ENCODE measurements around the gene DHRSX.
"Not testable (repeated sequence)": the region's sequence is repeated elsewhere in the genome, so short reads cannot be mapped to it uniquely, and the experiment has no call there.

Gene DHRSX

DNA sequence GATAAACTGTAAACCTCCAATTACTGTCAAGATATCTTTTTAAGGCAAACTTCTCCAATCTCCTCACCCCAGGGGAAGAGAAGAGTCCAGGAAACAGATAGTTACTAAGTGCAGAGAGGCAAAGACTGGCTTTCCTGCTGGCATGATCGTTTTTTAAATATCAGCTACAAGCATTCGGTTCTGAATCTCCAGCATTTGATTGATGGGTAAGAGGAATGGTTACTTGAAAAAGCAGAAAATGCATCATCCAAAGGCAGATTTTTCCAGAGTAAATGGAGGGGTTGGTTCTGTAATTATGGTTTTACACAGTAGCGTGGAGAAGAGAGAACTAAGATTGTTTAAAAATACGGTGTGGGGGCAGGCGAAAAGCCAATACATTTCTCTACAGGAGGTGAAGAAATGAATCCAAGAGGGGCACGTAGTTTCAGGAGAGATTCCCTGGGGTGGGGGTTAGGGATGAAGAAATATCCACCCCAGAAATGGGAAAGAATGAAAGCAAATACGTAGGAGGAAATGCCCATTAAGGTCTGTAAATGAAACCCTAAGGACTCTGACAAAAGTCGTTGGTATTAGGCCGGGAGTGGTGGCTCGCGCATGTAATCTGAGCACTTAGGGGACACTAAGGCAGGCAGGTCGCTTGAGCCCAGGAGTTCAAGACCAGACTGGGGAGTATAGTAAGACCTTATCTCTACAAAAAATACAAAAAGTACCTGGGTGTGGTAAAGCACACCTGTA is 248.3 kb downstream of the DHRSX start:
- ChIA-PET POLR2A (no interaction called here), CTCF (no interaction called here)
- TF ChIP-seq, protein P1, sequence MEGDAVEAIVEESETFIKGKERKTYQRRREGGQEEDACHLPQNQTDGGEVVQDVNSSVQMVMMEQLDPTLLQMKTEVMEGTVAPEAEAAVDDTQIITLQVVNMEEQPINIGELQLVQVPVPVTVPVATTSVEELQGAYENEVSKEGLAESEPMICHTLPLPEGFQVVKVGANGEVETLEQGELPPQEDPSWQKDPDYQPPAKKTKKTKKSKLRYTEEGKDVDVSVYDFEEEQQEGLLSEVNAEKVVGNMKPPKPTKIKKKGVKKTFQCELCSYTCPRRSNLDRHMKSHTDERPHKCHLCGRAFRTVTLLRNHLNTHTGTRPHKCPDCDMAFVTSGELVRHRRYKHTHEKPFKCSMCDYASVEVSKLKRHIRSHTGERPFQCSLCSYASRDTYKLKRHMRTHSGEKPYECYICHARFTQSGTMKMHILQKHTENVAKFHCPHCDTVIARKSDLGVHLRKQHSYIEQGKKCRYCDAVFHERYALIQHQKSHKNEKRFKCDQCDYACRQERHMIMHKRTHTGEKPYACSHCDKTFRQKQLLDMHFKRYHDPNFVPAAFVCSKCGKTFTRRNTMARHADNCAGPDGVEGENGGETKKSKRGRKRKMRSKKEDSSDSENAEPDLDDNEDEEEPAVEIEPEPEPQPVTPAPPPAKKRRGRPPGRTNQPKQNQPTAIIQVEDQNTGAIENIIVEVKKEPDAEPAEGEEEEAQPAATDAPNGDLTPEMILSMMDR (IDR thresholded peaks at IDR 0.05; ENCODE audit: control extremely low read depth, extremely low read depth, low read depth, missing control alignments): no peak
- no peak for DNase-seq (ENCODE audit: extremely low spot score)

DNA sequence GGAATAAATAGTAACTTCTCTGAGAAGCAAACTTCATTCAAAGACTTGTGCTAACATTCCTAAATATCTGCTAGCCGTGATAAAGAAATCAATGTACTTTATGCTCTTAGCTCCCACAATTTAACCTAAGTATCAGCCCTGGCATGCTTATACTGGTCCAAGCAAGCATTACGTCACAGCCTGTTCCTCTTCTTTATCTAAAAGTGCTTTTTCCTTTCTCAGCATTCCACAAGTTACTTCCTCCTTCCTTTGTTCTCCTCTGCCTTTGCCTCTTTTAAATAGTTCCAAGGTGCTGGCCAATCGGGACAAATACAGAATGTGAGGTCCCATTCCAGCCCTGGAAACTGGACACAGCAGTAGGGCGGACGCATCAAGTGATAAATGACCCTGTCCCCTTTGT is 249.6 kb downstream of the DHRSX start:
- ChIA-PET CTCF (no interaction called here), POLR2A (no interaction called here)
- DNase-seq (ENCODE audit: extremely low spot score): no peak
- TF ChIP-seq, protein P1 (IDR thresholded peaks at IDR 0.05; ENCODE audit: control extremely low read depth, extremely low read depth, low read depth, missing control alignments): no peak

DNA sequence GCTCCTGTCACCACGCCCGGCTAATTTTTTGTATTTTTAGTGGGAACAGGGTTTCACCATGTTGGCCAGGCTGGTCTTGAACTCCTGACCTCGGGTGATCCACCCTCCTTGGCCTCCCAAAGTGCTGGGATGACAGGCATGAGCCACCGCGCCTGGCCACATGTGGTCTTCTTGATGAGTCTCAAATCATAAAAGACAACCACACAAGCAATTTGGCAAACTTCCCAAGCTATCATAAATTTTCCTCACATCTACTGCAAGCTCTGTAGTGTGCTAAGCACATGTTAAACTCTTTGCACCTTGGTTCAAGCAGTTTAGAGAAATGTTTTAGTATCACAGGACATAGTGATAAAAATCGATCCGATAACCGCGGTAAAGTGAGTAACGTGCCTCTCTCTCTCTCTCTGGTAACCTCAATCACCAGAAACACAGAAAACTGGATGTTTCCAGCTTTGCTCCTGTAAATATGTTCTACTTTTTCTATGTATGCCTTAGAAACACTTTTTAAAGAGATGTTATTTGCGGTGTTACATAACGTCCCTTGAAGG is 256.8 kb downstream of the DHRSX start:
- ChIA-PET CTCF (no interaction called here), POLR2A (no interaction called here)
- TF ChIP-seq, protein P1 (IDR thresholded peaks at IDR 0.05; ENCODE audit: control extremely low read depth, extremely low read depth, low read depth, missing control alignments): no peak
- no peak for DNase-seq (ENCODE audit: extremely low spot score)

DNA sequence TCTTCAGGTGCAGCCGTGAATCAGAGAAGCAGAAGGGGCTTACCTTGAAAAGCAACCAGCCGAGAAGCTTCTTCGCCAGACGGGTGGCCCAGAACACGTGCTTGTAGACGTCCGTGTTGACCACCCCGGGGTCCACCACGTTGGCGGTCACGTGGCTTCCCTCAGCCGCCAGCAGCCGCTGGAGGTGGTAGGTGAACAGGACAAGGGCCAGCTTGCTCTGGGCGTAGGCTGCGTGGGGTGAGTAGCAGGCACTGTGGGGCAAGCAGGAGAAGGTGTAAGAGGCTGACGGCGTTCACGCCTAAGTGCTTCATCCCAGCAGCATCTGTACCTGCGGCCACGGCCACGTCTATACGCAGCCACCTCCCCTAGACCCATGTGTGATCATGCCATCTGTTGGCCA is 257.8 kb downstream of the DHRSX start:
- CTCF ChIA-PET: no interaction called here
- POLR2A ChIA-PET: no interaction called here
- TF ChIP-seq, protein P1 (IDR thresholded peaks at IDR 0.05; ENCODE audit: control extremely low read depth, extremely low read depth, low read depth, missing control alignments): no peak
- no peak for DNase-seq (ENCODE audit: extremely low spot score)

DNA sequence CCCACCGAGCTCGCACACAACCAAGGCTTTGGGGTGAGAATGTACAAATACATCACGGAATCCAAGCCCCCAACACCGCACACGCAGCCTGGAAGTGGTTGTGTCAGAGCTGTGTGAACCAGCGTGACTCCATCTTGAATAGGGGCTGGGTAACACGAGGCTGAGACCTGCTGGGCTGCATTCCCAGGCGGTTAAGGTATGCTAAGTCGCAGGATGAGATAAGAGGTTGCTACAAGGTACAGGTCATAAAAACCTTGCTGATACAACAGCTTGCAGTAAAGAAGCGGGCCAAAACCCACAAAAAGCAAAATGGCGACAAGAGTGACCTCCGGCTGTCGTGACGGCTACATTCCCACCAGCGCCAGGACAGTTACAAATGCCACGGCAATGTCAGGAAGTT is 258.4 kb downstream of the DHRSX start:
- DNase-seq (ENCODE audit: extremely low spot score): no peak
- TF ChIP-seq, protein P1 (IDR thresholded peaks at IDR 0.05; ENCODE audit: control extremely low read depth, extremely low read depth, low read depth, missing control alignments): no peak
- ChIA-PET CTCF (no interaction called here), POLR2A (no interaction called here)

DNA sequence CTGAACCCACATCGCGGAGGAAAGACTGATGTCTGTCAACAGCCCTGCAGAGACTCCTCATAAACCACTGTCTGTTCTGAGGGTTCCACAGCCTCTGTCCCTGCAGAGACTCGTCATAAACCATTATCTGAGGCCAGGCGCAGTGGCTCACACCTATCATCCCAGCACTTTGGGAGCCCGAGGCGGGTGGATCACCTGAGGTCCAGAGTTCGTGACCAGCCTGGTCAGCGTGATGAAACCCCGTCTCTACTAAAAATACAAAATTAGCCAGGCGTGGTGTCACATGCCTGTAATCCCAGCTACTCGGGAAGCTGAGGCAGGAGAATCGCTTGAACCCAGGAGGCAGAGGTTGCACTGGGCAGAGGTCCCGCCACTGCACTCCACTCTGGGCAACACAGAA is 259.3 kb downstream of the DHRSX start:
- POLR2A ChIA-PET; DNase-seq (ENCODE audit: extremely low spot score); CTCF ChIA-PET: not testable (repeated sequence)

DNA sequence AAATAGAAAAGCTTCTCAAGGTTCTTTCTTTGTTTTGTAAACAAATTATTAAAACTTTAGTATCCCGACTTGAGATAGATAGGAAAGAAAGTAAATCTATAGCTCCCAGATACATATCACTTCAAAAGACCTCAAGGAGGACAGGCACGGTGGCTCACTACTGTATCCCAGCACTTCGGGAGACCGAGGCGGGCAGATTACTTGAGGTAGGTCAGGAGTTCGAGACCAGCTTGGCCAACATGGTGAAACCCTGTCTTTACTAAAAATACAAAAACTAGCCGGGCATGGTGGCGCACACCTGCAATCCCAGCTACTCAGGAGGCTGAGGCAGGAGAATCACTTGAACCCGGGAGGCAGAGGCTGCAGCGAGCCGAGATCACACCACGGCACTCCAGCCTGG is 260.0 kb downstream of the DHRSX start:
- CTCF ChIA-PET; DNase-seq (ENCODE audit: extremely low spot score); POLR2A ChIA-PET: not testable (repeated sequence)

DNA sequence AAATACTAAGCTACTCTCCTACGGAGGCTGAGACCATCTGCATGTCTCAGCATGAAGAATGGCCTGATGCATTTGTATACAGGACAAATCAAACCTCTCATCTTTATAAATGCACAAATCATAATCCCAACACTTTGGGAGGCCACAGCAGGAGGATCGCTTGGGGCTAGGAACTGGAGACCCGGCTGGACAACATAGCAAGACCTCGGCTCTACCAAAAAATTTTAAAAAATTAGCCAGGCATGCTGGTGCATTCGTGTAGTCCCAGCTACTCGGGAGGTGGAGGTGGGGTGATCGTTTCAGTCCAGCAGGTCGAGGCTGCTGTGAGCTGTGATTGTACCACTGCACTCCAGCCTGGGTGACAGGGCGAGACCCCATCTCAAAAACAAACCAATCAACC is 262.8 kb downstream of the DHRSX start:
- POLR2A ChIA-PET: no interaction called here
- no peak for DNase-seq (ENCODE audit: extremely low spot score)
- CTCF ChIA-PET: no interaction called here
- TF ChIP-seq, protein P1 (IDR thresholded peaks at IDR 0.05; ENCODE audit: control extremely low read depth, extremely low read depth, low read depth, missing control alignments): no peak

Measured in GM10248 (cell line).